DOHH2 (cell line): ENCODE measurements around the gene CAMP.

ENCODE experiments used
- EZH2phosphoT487 ChIP-seq: fragments of 200-600 bp; sonication (generic); IDR thresholded peaks from 2 replicates; pipeline ENCODE4 v1.6.1; 2017; ENCODE audit warnings: borderline replicate concordance, mild to moderate bottlenecking, antibody characterized with exemption, low read length, moderate library complexity, mixed read lengths
- TF ChIP-seq, protein P1 (sequence below): fragments of 200-600 bp; sonication (generic); IDR thresholded peaks from one replicate; pipeline ENCODE4 v1.5.1; 2014; ENCODE audit warnings: antibody characterized with exemption, mild to moderate bottlenecking, low read depth, low read length; ENCODE audit not compliant: poor library complexity, severe bottlenecking

DNA sequence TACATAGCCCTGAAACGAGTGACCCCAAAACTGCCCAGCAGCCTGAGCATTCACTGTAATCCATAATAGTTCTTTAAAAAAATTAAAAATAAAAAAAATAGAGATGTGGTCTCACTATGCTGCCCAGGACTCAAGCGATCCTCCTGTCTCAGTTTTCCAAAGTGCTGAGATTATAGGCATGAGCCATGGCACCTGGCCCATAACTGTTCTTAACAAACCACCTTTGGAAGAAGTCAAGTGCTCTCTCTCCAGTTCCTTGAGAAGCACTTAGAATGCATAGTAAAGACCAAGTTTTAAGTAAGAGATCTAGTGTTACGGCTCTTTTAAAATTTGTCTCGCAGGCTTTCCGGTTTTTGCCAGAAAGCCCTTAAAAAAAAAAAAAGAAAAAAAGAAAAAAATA, 43.3 kb upstream of the CAMP start:
- TF ChIP-seq, protein P1, sequence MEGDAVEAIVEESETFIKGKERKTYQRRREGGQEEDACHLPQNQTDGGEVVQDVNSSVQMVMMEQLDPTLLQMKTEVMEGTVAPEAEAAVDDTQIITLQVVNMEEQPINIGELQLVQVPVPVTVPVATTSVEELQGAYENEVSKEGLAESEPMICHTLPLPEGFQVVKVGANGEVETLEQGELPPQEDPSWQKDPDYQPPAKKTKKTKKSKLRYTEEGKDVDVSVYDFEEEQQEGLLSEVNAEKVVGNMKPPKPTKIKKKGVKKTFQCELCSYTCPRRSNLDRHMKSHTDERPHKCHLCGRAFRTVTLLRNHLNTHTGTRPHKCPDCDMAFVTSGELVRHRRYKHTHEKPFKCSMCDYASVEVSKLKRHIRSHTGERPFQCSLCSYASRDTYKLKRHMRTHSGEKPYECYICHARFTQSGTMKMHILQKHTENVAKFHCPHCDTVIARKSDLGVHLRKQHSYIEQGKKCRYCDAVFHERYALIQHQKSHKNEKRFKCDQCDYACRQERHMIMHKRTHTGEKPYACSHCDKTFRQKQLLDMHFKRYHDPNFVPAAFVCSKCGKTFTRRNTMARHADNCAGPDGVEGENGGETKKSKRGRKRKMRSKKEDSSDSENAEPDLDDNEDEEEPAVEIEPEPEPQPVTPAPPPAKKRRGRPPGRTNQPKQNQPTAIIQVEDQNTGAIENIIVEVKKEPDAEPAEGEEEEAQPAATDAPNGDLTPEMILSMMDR, result no peak
- TF ChIP-seq EZH2phosphoT487, result no peak
